ENCODE data around the gene NTRK1. TPM values are rescaled to one million over a fixed set of nuclear protein-coding genes. Genes with fewer than 3 reads are reported as not detected.

The NTRK1 gene
- total and polyA plus RNA-seq, 8 donors: 0.20 to 1.1 (median 0.49) TPM

- 63 to 70% methylated on average over 22 to 24 of the region's 24 CpGs for WGBS, 2 donors
- no peak for TF ChIP-seq CTCF (IDR thresholded peaks at IDR 0.05)
- DNase-seq: peak in 2 of 6 donors; percentile 49 to 53
- no peaks in the 10 kb centered on the region for H3K27me3 ChIP-seq
- intact Hi-C loops (cut with DNase I): loop anchor here in 1 of 3 donors (10.0 kb wide), 1 partner anchor 162 kb away; no protein-coding TSS in a partner anchor
- H3K36me3 ChIP-seq: no peaks in the 10 kb centered on the region
- ATAC-seq: no peak
- H3K27ac ChIP-seq: no peak overlapping the region
- no peaks in the 10 kb centered on the region for H3K4me1 ChIP-seq
- FAIRE-seq: no peak
- no peaks in the 10 kb centered on the region for H3K9me3 ChIP-seq
- H3K4me3 ChIP-seq: no peak overlapping the region
Observed at GRCh38 chr1:156912861-156913808, 52.5 kb downstream of the NTRK1 start.

GRCh38 chr1:156913809-156914387 lies 53.2 kb downstream of the NTRK1 start:
- Histone ChIP-seq H3K27me3 (no peaks in the 10 kb centered on the region), H3K27ac (no peak overlapping the region), H3K36me3 (no peaks in the 10 kb centered on the region), H3K9me3 (no peaks in the 10 kb centered on the region), H3K4me3 (no peak overlapping the region), H3K4me1 (no peaks in the 10 kb centered on the region)
- DNase-seq (peak in 1 of 6 donors; percentile 35), FAIRE-seq (no peak), ATAC-seq (no peak)
- intact Hi-C loops (cut with DNase I): loop anchor here in 1 of 3 donors (10.0 kb wide), 1 partner anchor 161 kb away; no protein-coding TSS in a partner anchor
- WGBS, 2 donors: 88% methylated on average over 13 of the region's 13 CpGs
- no peak for TF ChIP-seq CTCF (IDR thresholded peaks at IDR 0.05)

GRCh38 chr1:156914440-156914856 lies 53.8 kb downstream of the NTRK1 start:
- no peak overlapping the region for H3K4me3 ChIP-seq
- 79 to 80% methylated on average over 9 of the region's 9 CpGs for WGBS, 2 donors
- ATAC-seq: no peak
- no peak for TF ChIP-seq CTCF (IDR thresholded peaks at IDR 0.05)
- no peaks in the 10 kb centered on the region for H3K4me1 ChIP-seq
- no peak for FAIRE-seq
- no peaks in the 10 kb centered on the region for H3K9me3 ChIP-seq
- peak in 1 of 6 donors; percentile 35 for DNase-seq
- intact Hi-C loops (cut with DNase I): loop anchor here in 1 of 3 donors (10.0 kb wide), 1 partner anchor 160 kb away; no protein-coding TSS in a partner anchor
- H3K36me3 ChIP-seq: no peaks in the 10 kb centered on the region
- no peaks in the 10 kb centered on the region for H3K27me3 ChIP-seq
- H3K27ac ChIP-seq: no peak overlapping the region

- Histone ChIP-seq H3K27ac (no peak within 1 kb of the TSS), H3K27me3 (peaks cover 0 to 7% (median 3%) of the 10 kb centered on the region in 4 donors), H3K36me3 (no peaks in the 10 kb centered on the region), H3K4me1 (peaks cover 0 to 13% (median 0%) of the 10 kb centered on the region in 3 donors), H3K9me3 (no peaks in the 10 kb centered on the region), H3K4me3 (peak within 1 kb of the TSS in 1 of 4 donors; percentile 18)
- peak; percentile 75 to 83 (median 80) for TF ChIP-seq CTCF (IDR thresholded peaks at IDR 0.05)
- ATAC-seq (peak; percentile 85 to 99 (median 93)), FAIRE-seq (no peak), DNase-seq (peak; percentile 66 to 93 (median 78))
- 8 to 9% methylated on average over 66 to 71 of the region's 71 CpGs for WGBS, 2 donors
- intact Hi-C loops (cut with DNase I): no loop called here
Observed at GRCh38 chr1:156920233-156921052, 59.8 kb downstream of the NTRK1 start, which contains the start of gene LRRC71. LRRC71 (plus strand) TSS chr1:156920632; CDS start chr1:156920804, 172 bp downstream.

All from pancreas (tissue), 10 donors.